Ascending aorta (tissue), 2 donors: Measurements from ENCODE around the gene OPALIN. TPM values are rescaled to one million over a fixed set of nuclear protein-coding genes. Genes with fewer than 3 reads are reported as not detected.
"Not testable (repeated sequence)": the region's sequence is repeated elsewhere in the genome, so short reads cannot be mapped to it uniquely, and the experiment has no call there.

Experiments
- DNase-seq, 2 donors: peaks; one replicate each; pipeline ENCODE4 v3.0.0-alpha.2; 2019; ENCODE audit warnings: low spot score in 2 of 2
- H3K27ac ChIP-seq, 2 donors: fragments of 200-600 bp; sonication (generic); one replicate each; pipeline ENCODE4 v1.5.1; 2016 to 2017; ENCODE audit warnings: mild to moderate bottlenecking in 1 of 2
- H3K27me3 ChIP-seq: fragments of 200-600 bp; sonication (generic); one replicate; pipeline ENCODE4 v1.5.1; 2017
- H3K36me3 ChIP-seq, 2 donors: fragments of 200-600 bp; sonication (generic); one replicate each; pipeline ENCODE4 v1.5.1; 2016
- H3K4me1 ChIP-seq, 2 donors: fragments of 200-600 bp; sonication (generic); one replicate each; pipeline ENCODE4 v1.5.1; 2016 to 2017; ENCODE audit warnings: mild to moderate bottlenecking in 1 of 2
- H3K4me3 ChIP-seq, 2 donors: fragments of 200-600 bp; sonication (generic); one replicate each; pipeline ENCODE4 v1.5.1; 2016 to 2017; ENCODE audit warnings: mild to moderate bottlenecking in 1 of 2
- H3K9me3 ChIP-seq, 2 donors: fragments of 200-600 bp; sonication (generic); one replicate each; pipeline ENCODE4 v1.5.1; 2016
- intact Hi-C: fragments of 100-400 bp; cut with DNase I; formaldehyde crosslinking; loops from one replicate; pipeline ENCODE4 v1.15.1; 2023
- total RNA-seq: library from RNA; depleted of rRNA; stranded (reverse); fragments of >200 nt; gene quantifications from one replicate; pipeline ENCODE4 v1.1.0, GENCODE V29; 2016
- TF ChIP-seq, protein P1 (sequence below), 3 experiments: fragments of 200-600 bp in 2 of 3; fragments of 450-650 bp in 1 of 3; sonication (generic) in 2 of 3; IDR thresholded peaks; one replicate each; pipeline ENCODE4 v1.5.1; 2016 to 2019; ENCODE audit warnings: antibody characterized with exemption in 3 of 3, mild to moderate bottlenecking in 1 of 3, moderate library complexity in 1 of 3

OPALIN gene
- total RNA-seq, 1 donor from 2014 or later: not detected

DNA sequence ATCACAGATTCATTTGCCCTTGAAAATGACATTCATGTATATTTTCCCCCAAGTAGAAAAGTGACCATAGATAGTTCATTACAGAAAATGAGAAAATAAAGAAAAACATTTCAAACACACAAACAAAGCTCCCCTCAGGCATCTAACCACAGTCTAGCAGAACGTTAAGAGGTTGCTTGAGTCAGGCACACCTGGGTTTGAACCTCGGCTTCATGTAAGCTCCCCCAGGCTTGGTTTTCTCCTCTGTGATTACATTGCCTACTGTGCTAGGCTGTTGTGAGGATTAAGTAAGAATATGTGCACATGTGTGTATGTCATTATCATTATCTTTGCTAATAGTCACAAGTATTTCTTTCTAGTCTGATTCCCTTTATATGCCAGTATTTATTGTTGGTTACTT, 45.5 kb downstream of the OPALIN start:
- intact Hi-C loops: no loop called here
- DNase-seq: no peak
- TF ChIP-seq, protein P1, sequence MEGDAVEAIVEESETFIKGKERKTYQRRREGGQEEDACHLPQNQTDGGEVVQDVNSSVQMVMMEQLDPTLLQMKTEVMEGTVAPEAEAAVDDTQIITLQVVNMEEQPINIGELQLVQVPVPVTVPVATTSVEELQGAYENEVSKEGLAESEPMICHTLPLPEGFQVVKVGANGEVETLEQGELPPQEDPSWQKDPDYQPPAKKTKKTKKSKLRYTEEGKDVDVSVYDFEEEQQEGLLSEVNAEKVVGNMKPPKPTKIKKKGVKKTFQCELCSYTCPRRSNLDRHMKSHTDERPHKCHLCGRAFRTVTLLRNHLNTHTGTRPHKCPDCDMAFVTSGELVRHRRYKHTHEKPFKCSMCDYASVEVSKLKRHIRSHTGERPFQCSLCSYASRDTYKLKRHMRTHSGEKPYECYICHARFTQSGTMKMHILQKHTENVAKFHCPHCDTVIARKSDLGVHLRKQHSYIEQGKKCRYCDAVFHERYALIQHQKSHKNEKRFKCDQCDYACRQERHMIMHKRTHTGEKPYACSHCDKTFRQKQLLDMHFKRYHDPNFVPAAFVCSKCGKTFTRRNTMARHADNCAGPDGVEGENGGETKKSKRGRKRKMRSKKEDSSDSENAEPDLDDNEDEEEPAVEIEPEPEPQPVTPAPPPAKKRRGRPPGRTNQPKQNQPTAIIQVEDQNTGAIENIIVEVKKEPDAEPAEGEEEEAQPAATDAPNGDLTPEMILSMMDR (IDR thresholded peaks at IDR 0.05): no peak
- no peaks in the 10 kb centered on the region for H3K4me1 ChIP-seq
- H3K9me3 ChIP-seq: no peaks in the 10 kb centered on the region
- no peaks in the 10 kb centered on the region for H3K27me3 ChIP-seq
- no peak overlapping the region for H3K4me3 ChIP-seq
- no peak overlapping the region for H3K27ac ChIP-seq
- H3K36me3 ChIP-seq: no peaks in the 10 kb centered on the region

DNA sequence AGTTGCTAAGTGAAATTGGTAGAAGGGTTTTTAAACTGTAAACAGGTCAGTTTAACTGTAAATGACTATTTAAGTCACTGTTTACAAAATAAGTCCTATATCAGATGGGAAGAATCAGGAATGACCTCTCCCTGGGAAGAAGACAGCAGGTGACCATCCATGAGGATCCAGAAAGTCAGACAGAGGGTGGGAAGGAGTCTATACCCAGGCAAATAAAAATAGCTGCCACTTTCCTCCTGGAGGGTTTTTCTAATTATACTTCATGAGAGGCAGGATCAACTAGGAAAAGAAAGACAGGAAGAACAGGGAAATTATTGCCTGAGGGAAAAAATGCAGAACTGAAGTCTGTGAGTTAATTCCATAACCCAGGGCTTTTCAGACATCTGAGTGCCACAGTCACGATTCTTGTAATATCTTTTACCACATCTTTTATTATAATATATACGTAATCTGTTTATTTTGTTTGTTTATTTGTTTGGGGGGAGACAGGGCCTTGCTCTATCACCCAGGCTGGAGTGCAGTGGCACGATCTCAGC, 47.6 kb downstream of the OPALIN start:
- intact Hi-C loops: no loop called here
- Histone ChIP-seq H3K36me3 (no peaks in the 10 kb centered on the region), H3K27ac (no peak overlapping the region), H3K27me3 (no peaks in the 10 kb centered on the region), H3K4me1 (no peaks in the 10 kb centered on the region), H3K4me3 (no peak overlapping the region), H3K9me3 (no peaks in the 10 kb centered on the region)
- no peak for DNase-seq
- TF ChIP-seq, protein P1 (IDR thresholded peaks at IDR 0.05): no peak

DNA sequence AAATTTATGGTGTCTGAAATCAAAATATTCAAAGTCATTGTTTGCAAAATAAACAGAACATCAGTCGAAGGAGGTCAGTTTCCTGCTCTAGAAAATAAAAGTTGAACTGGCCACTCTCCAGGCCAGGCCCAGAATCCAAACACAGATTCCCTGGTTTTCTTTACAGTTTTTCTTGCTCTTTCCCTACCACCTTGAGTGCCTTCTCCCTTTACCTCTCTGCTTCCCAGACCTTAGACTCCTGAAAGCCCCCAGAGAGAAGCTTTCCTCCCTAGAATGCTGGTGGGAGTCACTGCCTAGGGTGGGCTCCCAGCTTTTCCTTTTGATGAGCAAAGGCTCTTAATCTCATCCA, 48.5 kb downstream of the OPALIN start:
- intact Hi-C loops: no loop called here
- Histone ChIP-seq H3K9me3 (no peaks in the 10 kb centered on the region), H3K4me3 (no peak overlapping the region), H3K36me3 (no peaks in the 10 kb centered on the region), H3K27me3 (no peaks in the 10 kb centered on the region), H3K27ac (no peak overlapping the region), H3K4me1 (no peaks in the 10 kb centered on the region)
- DNase-seq: no peak
- TF ChIP-seq, protein P1 (IDR thresholded peaks at IDR 0.05): no peak

DNA sequence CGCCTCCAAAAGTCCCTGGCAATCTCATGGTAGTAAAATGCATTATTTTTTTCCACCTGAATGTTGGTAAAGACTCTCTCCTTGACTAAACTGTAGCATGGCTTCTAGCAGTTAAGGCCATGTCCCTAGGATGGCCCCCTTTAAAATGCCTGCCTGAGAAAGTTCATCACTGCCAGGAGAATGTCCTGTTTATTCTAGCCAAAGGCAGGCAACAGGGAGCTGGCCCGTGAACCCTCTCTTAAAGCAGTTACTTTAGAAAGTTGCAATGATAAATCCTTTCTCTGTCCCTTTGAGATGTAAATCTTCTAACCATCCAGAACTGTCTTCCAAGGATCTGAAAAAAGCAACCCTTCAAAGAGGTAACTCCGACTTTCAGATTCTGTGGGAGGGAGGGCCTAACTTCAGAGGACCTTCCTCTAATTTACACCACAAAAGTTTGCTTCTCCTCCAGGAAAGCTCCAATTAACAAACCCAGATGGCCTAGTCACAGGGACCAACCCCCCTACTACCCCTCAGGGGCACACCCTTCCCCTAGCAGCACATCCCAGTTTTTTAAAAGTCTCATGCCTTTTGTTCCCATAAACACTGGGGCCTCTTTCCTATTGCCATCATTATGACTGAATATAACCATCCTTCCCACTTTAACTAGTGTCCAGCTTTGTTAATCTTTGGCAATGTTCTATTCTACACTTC, 49.0 kb downstream of the OPALIN start:
- no peak for DNase-seq

DNA sequence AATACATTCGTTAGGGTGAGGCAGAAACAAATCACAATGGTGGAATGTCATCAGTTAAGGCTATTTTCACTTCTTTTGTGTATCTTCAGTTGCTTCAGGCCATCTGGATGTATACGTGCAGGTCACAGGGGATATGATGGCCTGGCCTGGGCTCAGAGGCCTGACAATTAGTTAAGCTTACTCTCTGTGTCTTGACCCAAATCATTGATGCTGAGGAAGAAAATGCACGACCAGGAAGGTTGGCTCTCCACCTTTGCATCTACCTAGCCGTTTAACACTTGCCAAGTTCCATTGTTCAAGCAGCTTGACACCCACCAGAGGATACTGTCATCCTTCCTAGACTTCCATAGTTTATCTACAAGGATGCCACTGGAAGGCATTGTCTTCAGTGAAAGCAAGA, 49.9 kb downstream of the OPALIN start:
- H3K4me1 ChIP-seq, H3K27me3 ChIP-seq, H3K27ac ChIP-seq, DNase-seq, H3K4me3 ChIP-seq, H3K36me3 ChIP-seq, H3K9me3 ChIP-seq, intact Hi-C loops: not testable (repeated sequence)

More for the DNA sequence above, 49.0 kb downstream of the OPALIN start:
- intact Hi-C loops: no loop called here
- no peaks in the 10 kb centered on the region for H3K27me3 ChIP-seq
- no peaks in the 10 kb centered on the region for H3K36me3 ChIP-seq
- no peaks in the 10 kb centered on the region for H3K9me3 ChIP-seq
- no peak overlapping the region for H3K27ac ChIP-seq
- no peaks in the 10 kb centered on the region for H3K4me1 ChIP-seq
- TF ChIP-seq, protein P1 (IDR thresholded peaks at IDR 0.05): no peak
- H3K4me3 ChIP-seq: no peak overlapping the region

DNA sequence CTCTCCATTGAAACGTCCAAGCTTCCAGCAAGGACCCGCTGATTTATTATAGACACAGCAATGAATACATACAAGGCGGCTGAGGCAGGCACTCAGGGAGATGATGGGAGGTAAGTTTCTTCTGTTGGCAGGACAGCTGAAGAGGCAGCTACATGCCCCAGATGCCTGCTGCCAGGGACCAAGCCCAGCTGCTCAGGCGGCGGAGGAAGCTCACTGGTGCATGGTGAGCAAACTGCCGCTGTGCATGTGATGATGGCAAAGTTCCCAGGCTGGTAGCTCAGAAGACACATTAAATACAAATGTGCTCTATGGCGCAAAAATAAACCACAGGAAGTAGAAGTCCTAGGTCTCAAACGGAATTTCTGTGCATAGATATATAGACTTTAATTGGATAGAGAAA, 52.3 kb downstream of the OPALIN start:
- H3K36me3 ChIP-seq: no peaks in the 10 kb centered on the region
- no peaks in the 10 kb centered on the region for H3K9me3 ChIP-seq
- intact Hi-C loops: no loop called here
- H3K27me3 ChIP-seq: no peaks in the 10 kb centered on the region
- H3K27ac ChIP-seq: no peak overlapping the region
- H3K4me1 ChIP-seq: no peaks in the 10 kb centered on the region
- TF ChIP-seq, protein P1 (IDR thresholded peaks at IDR 0.05): no peak
- DNase-seq: peak in 1 of 2 donors; percentile 10
- no peak overlapping the region for H3K4me3 ChIP-seq
